Panc1 (cell line): Measurements from ENCODE around the gene SLC13A3. TPM values are rescaled to one million over a fixed set of nuclear protein-coding genes. Genes with fewer than 3 reads are reported as not detected.

ENCODE experiments used
- ATAC-seq: fragments of 200-7000 bp; cut with Tn5 transposase; 2 replicates; pipeline ENCODE4 v1.9.1; 2020; ENCODE audit warnings: mild to moderate bottlenecking, moderate library complexity
- BruUV-seq: library from RNA; stranded (reverse); fragments of 400-500 nt; replicated peaks from 2 replicates; lab custom pipeline; 2021; lab: Mats Ljungman, UMichigan
- CTCF ChIA-PET: fragments of 300-600 bp; sonication (Branson Sonifier 250); formaldehyde crosslinking; loops from one replicate; lab custom pipeline; 2022; ENCODE audit warnings: antibody characterized with exemption; lab: Charles Lee
- POLR2A ChIA-PET: fragments of 300-600 bp; sonication (Branson Sonifier 250); formaldehyde crosslinking; loops from one replicate; lab custom pipeline; 2022; ENCODE audit warnings: antibody characterized with exemption; lab: Charles Lee
- DNase-seq: peaks from one replicate; pipeline ENCODE4 v3.0.0-alpha.2; 2010; ENCODE audit warnings: low read depth, low spot score
- H3K27ac ChIP-seq: 2 replicates; pipeline ENCODE4 v1.5.1; 2011; ENCODE audit warnings: mild to moderate bottlenecking, low read length, inconsistent platforms
- H3K27me3 ChIP-seq: fragments of 200-500 bp; sonication (Bioruptor generic); 2 replicates; pipeline ENCODE4 v1.6.0; 2014; ENCODE audit warnings: low read length, inconsistent platforms; ENCODE audit not compliant: control insufficient read depth, insufficient read depth
- H3K36me3 ChIP-seq: fragments of 200-500 bp; sonication (Bioruptor generic); 2 replicates; pipeline ENCODE4 v1.5.1; 2014; ENCODE audit warnings: inconsistent platforms, mild to moderate bottlenecking, low read length, moderate library complexity; ENCODE audit not compliant: control insufficient read depth, insufficient read depth
- H3K4me1 ChIP-seq: 2 replicates; pipeline ENCODE4 v1.5.1; 2011; ENCODE audit warnings: inconsistent platforms, mild to moderate bottlenecking, low read length, moderate library complexity; ENCODE audit not compliant: control insufficient read depth, insufficient read depth
- H3K4me3 ChIP-seq, 2 experiments: 2 replicates each; pipeline ENCODE4 v1.5.1; 2011 to 2012; ENCODE audit warnings: low read depth in 2 of 2, low read length in 2 of 2, mild to moderate bottlenecking in 2 of 2, inconsistent platforms in 1 of 2, moderate library complexity in 1 of 2
- H3K9me3 ChIP-seq: fragments of 200-500 bp; sonication (Bioruptor generic); 2 replicates; pipeline ENCODE4 v1.5.1; 2014; ENCODE audit warnings: low read depth, mild to moderate bottlenecking, inconsistent platforms, low read length, moderate library complexity; ENCODE audit not compliant: control insufficient read depth, insufficient read depth
- CTCF ChIP-seq: fragments of 450-650 bp; IDR thresholded peaks from 2 replicates; pipeline ENCODE4 v1.5.1; 2017; ENCODE audit warnings: mild to moderate bottlenecking
- POLR2AphosphoS5 ChIP-seq: IDR thresholded peaks from 2 replicates; pipeline ENCODE4 v1.6.1; 2012; ENCODE audit warnings: mild to moderate bottlenecking, low read depth, low read length, moderate library complexity
- REST ChIP-seq, 2 experiments: IDR thresholded peaks; 2 replicates each; pipeline ENCODE4 v1.6.1; 2011 to 2012; ENCODE audit warnings: low read depth in 2 of 2, control low read depth in 1 of 2, low read length in 1 of 2, mild to moderate bottlenecking in 1 of 2, moderate library complexity in 1 of 2; ENCODE audit not compliant: insufficient read depth in 1 of 2
- SIN3A ChIP-seq: IDR thresholded peaks from 2 replicates; pipeline ENCODE4 v1.6.1; 2012; ENCODE audit warnings: low read depth, mild to moderate bottlenecking, low read length, moderate library complexity, borderline replicate concordance; ENCODE audit not compliant: insufficient read depth
- TCF7L2 ChIP-seq: IDR thresholded peaks from 2 replicates; pipeline ENCODE4 v1.6.1; 2011; ENCODE audit warnings: mild to moderate bottlenecking, low read depth, low read length, inconsistent platforms
- in situ Hi-C: cut with HindIII; loops from 2 replicates; pipeline ENCODE4 v1.10.0; 2016; ENCODE audit warnings: low sequenced_read_pairs, low pct_unique_long_range_greater_than_20kb
- intact Hi-C: fragments of 100-400 bp; cut with micrococcal nuclease; formaldehyde crosslinking; loops from one replicate; pipeline ENCODE4 v1.10.0; 2022; ENCODE audit not compliant: unreplicated experiment
- total RNA-seq: library from RNA; stranded (reverse); gene quantifications from one replicate; pipeline ENCODE4 v1.2.1, GENCODE V29; 2021; ENCODE audit not compliant: unreplicated experiment

Gene SLC13A3
- total RNA-seq, 1 experiment from 2014 or later, result 0.31 TPM

- in situ Hi-C loops (no loop called here), intact Hi-C loops (no loop called here)
- TF ChIP-seq REST (IDR thresholded peaks at IDR 0.05; ENCODE audit: insufficient read depth in 1 of 2, low read depth in 2 of 2, low read length in 1 of 2), result no peak
- no peak for TF ChIP-seq POLR2AphosphoS5
- no peak for TF ChIP-seq TCF7L2
- no peak for TF ChIP-seq SIN3A
- TF ChIP-seq CTCF, result no peak
- H3K4me1 ChIP-seq, result no peaks in the 10 kb centered on the region
- BruUV-seq, result no TSS peak
- H3K27ac ChIP-seq, result no peak within 1 kb of the TSS
- ATAC-seq, result no peak
- DNase-seq, result no peak
- no peaks in the 10 kb centered on the region for H3K36me3 ChIP-seq
- CTCF ChIA-PET, result no interaction called here
- no peaks in the 10 kb centered on the region for H3K9me3 ChIP-seq
- POLR2A ChIA-PET, result no interaction called here
- H3K27me3 ChIP-seq, result no peaks in the 10 kb centered on the region
- no peak within 1 kb of the TSS for H3K4me3 ChIP-seq
These were observed 100.8 kb downstream of the SLC13A3 start, which contains the start of gene OCSTAMP for GRCh38 chr20:46550461-46550860. Gene OCSTAMP (minus strand): TSS chr20:46550654. CDS start chr20:46550560, 94 bp downstream.

- CTCF ChIA-PET, result no interaction called here
- Histone ChIP-seq H3K4me1 (no peaks in the 10 kb centered on the region), H3K27me3 (no peaks in the 10 kb centered on the region), H3K9me3 (no peaks in the 10 kb centered on the region), H3K36me3 (no peaks in the 10 kb centered on the region), H3K27ac (no peak overlapping the region), H3K4me3 (no peak overlapping the region)
- TF ChIP-seq SIN3A (no peak), TCF7L2 (no peak), POLR2AphosphoS5 (no peak), REST (IDR thresholded peaks at IDR 0.05; ENCODE audit: insufficient read depth in 1 of 2, low read depth in 2 of 2, low read length in 1 of 2) (no peak), CTCF (no peak)
- in situ Hi-C loops, result no loop called here
- ATAC-seq (no peak), DNase-seq (no peak)
- intact Hi-C loops, result no loop called here
- POLR2A ChIA-PET, result no interaction called here
- no TSS peak for BruUV-seq
These were observed 101.9 kb downstream of the SLC13A3 start for GRCh38 chr20:46549188-46549972.
